Measurements from ENCODE around the gene VIPR2.
"Not testable (repeated sequence)": the region's sequence is repeated elsewhere in the genome, so short reads cannot be mapped to it uniquely, and the experiment has no call there.

The VIPR2 gene

DNA sequence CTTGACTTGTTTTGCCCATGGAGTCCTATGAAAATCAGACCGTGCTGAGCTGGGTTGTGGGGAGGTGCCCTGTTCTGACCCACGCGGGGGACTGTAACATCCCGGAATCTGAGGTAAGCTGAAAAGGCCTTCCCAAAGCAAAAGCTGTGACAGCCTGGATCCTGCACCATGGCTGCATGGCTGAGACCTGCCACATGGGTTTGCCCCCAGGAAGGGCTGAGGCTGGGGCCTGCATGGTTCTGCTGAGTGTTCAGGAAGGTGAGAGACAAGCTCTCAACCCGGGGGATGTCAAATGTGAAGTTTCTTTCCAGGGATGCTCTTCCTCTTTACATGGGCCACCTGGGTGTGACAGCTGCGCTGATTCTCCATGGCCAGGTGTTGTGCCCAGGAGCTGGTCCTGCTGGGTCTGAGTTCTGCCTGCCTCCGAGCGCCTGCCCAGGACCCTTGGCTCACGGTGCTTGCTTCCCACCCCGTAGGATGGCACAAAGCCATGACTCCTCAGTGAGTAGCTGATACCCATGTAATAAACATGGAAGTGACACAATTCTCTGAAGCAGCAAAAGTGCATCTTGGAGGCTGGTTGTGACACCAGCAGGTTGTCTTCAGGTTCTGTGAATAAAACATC, 58.3 kb downstream of the VIPR2 start:
- DNase-seq: no peak

DNA sequence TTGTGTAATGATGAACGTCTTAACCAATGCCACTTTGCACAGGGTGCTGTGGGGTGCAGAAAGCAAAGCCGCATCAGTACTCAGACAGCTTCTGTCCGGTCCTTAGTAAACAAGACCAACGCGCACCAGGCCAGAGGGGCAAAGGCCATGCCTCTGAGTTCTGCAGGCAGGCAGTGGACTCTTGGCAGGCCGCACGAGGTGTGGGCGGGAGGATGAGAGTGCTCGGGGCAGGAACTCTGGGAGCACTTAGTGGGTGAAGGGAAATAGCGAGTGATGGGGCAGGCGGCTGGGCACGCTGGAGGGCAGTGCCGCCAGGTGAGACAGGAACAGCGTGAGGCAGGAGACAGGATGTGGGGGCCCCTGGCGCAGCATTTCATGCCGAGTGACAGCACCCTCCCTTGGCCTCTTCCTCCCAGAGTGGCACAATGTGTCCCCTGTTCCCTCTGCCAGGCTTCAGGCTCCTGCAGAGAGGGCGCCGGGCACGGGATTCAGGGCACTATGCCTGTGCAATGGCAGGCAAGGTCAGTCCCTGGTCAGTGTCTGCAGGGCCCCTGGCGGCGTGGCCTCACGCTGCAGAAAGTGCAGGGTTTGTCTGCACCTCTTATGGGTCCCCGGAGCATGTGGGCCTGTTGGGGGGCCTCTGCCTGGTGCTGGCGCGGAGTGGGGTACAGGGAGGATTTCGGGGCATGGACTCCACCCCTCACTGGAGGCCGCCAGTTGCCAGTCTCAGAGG, 60.4 kb downstream of the VIPR2 start:
- DNase-seq: no peak

DNA sequence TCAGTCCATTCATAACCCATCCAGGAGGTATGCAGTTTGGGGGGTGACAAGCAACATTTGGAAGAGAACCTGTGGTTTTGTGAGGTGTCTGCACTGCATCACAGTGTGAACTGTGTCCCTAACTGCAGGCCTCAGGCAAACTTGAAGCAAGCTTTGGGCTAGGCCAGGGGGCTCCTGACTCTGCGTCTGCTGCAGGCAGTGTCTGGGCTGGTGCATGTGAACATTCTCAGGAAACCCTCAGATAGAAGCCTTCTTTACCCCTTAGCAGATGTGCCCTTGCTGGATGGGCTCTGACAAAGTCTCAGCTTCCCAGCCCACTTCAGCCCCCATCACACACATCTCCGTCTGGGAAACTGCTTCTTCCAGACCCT, 61.0 kb downstream of the VIPR2 start:
- no peak for DNase-seq

DNA sequence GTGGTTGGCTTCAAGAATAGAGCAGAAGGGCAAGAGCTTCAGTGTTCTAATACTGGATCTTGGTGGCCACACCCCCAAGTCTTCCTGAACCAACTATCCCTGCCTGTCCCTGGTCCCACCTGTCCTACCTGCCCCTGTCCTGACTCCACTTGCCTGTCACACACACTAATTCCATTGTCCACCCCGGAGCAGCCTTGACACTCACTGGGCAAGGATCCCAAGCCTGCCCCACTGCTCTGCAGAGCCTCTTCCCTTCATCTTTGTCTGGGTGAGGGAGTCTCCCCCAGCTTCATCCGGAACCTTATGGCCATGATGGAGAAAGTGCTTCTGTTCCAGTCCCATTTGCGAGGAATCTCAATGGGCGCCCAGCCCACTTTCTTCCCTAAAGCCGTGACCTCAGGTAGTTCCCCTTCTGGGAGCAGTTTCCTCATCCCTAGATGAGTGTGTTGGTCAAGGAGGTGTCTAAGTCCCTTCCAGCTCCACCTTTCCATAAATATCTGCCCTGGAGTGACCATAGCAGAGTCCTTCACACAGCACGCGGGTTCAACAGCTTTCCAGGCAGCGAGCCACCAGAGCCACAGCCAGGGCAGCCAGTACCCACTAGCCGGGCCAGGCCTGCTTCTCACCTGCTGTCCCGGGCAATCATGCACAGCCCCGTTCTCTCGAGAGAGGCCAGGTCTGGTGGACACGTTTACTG, 61.5 kb downstream of the VIPR2 start:
- no peak for DNase-seq

DNA sequence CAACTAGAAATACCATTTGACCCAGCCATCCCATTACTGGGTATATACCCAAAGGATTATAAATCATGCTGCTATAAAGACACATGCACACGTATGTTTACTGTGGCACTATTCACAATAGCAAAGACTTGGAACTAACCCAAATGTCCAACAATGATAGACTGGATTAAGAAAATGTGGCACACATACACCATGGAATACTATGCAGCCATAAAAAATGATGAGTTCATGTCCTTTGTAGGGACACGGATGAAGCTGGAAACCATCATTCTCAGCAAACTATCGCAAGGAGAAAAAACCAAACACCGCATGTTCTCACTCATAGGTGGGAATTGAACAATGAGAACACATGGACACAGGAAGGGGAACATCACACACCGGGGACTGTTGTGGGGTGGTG, 62.6 kb downstream of the VIPR2 start:
- not testable (repeated sequence) for DNase-seq

DNA sequence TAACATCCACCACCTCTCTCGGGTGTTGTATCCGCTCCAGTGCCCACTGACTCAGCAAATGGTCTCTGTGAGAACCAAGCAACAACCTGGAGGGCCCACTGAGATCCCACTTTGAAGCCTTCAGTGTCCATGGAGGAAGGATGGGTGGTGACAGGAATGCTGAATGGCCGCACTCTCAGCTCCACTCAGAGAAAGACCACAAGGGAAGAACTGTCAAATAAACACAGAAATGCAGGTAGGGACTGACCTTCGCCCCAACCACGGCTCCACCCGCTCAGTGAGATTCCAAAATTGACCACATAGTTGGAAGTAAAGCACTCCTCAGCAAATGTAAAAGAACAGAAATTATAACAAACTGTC, 65.8 kb downstream of the VIPR2 start:
- DNase-seq: no peak

DNA sequence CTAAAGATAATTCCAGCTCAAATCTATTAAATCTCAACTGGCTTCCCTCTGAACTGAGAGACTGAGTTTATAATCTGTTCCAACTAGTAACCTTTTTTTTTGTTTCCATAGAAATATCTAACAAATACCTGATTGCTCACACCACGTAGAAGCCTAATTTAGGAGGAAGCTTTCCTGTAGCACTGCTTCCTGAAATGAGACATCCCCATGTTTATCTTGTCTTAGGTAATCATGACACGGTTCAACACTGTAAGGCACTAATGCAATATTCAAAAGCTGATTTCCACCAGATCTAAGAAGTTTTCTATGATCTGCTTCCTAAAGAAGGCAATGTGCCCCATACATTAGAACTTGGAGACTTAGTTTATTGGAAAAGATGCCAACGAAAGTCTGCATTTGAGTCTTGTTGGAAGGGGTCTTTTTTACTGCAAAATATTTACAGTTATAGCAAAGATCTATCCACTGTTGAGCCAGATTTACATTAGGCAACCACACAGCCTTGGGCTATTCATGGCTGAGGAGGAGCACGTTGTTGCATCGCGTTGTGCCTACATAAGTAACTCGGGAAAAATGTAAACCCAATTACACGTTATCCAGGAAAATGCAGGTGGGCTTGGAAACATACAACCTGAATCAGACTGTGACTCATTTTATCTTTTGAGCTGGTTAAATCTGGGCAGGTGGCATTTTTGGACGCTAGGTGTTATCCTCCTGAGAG, 66.3 kb downstream of the VIPR2 start:
- no peak for DNase-seq

DNA sequence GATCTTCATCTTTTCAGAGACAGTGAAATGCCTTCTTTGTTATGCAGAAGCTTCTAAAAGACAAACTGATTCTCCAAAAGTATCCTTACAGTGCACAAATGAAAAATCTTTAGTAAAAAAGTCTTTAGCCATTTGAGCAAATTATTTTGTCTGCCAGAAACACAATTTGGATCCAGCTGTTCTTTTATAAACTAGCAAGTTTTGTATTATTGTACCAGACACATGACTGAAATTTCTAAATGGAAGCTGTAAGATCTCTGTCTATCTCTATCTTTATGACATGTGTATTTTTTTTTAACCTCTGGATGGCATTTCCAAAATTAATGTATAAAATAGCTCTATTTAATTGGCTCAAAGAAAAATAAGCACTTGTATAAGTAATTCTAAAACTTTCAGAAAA, 68.3 kb downstream of the VIPR2 start:
- DNase-seq: no peak

DNA sequence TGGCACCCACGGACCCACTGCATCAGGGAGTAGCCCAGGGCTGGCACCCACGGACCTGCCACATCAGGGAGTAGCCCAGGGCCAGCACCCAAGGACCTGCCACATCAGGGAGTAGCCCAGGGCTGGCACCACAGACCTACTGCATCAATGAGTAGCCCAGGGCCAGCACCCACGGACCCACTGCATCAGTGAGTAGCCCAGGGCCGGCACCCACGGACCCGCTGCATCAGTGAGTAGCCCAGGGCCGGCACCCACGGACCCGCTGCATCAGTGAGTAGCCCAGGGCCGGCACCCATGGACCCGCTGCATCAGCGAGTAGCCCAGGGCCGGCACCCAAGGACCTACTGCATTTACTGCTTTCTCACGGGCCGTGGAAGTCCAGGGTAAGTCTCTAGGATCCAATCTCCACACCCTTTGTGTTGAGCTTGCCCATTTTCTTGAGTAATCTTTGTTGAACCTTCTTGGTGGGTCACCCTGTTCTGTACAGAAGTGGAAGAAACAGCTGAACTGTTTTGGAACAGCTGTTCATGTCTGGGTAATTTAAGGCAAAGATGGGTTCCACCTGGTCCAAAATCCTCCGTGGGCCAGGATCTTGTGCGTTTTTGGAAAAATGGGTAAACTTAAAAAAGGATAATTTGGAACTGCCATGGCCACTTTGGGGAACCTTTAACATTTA, 69.0 kb downstream of the VIPR2 start:
- DNase-seq: no peak

DNA sequence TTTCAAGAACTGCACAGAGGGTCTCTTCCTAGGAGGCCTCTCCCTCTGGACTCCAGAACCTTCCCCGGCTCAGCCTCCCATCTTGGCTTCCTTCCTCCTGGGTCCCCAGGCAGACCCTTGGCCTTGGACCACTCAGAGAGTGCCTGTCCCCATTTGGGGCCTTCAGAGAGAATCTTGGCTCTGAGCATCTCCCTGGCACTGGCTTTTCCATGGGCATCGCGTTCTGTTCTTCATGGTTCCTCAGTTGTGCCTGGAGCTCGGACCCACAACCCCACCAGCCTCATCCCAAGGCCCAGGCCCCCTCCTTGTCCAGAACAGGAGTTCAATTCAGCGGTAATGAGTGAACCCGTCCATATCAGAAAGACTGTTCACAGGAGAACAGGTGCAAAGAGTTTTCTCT, 73.4 kb downstream of the VIPR2 start:
- no peak for DNase-seq

DNA sequence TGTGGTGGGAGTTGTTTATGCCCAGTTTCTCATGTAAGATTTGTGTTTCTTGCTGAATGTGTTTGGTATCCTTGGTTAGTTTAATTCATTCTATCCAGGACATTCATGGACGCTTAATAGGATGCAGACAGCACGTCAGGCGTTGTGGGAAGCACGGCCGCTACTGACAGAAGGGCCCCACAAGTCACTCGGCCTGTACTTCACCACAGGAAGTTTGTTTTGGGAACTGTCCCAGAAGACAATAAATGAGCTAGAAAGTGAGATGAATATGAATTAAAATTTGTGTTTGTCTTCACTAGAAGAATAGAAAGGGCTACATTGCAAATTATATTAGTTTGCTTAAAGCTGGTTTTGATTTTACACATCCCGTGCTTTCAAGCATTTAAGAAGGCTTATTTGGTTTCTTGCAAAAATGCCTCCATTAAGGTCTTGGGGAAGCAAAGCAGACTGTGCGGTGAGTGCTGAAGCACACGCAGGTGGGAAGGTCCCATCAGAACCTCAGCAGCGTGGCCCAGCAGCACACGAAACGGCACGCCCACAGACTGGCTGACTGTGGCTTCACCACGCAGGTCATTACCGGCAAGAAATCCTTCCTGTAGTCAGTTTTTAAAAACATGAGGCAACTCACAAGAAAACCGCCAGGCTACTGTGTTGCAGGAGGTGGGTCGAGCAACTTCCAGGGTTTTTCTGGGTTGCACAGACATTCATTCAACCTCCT, 74.1 kb downstream of the VIPR2 start:
- no peak for DNase-seq

DNA sequence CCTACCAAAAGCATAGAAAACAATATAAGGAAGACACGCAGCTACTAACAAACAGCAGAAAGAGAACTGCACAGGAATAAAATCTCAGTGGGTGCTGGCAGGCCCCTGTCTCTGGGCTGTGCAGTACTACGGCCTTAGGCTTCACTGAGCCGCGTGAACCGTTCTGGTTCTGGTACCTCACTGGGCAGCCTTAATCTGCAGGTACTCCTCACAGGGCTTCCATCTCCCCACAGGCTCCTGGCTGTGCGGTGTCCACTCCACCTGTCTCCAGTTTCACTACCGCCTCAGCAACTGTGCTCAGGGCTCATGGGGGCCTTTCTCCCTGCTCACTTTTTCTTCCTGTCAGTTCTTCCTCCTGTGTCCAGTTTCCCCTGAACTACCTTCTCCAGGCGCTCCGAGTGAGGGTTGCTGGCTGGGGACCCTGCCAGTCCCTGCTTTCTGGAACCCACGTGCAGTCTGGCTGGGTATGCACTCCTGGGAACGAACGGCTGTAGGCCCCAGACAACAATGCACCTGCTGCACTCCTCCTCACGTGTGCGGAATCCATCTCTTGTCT, 75.7 kb downstream of the VIPR2 start:
- no peak for DNase-seq

DNA sequence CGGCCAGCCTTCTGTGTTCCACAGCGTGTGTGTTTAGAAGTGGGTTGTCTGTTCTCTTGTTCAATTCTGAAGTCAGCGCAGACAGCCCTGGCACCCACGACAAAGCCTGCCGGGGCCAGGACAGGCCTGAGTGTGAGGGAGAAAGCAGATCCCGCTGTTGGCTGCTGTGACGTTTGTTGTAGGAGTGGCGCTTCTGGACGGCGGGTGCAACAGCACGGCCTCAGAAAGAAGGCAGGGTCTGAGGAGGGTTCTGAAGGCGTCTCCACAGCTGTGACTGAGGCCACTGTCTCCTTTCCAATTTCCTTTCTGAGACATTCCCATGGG, 76.2 kb downstream of the VIPR2 start:
- no peak for DNase-seq

DNA sequence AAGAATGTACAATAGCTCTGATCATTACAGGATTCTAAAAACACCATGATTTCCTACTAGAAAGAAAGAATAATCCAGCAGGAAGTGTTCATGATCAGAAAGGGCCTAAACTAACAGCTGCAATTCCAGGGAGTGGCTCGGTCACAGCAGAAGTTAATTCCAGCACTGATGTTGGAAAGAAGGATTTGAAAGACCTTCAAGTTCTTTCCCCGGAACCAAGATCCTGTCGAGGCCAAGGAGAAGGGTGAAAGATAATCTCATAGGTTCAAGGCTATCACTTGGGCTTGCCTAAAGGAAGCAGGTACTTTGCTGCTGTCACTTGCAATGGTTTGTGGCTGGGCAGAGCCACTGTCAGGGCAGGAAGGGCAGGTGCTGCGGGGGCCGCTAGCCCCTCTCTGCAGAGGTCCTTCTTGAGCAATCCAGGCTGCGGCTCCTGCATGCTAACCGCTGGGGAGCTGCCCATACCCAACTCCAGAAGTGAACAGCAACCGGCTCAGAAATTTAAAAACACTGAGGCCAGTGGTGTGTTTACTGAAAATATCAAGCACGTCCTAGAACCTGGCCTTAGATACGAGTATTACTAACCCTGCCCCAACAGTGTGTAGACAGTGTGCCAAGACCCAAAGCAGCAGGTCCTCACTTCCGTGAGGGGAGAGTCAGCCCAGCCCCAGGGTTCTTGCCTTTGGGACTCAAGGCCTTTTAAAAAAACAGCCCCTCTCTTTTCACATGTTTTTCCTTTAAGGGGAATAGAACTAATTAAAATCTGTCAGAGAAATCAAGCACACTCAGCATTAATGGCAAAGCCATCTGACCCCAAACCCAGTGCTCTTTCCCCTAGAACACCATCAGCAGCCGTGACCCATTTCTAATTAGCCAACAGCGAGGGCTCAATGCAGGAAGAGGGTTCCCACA, 76.8 kb downstream of the VIPR2 start:
- DNase-seq: no peak

DNA sequence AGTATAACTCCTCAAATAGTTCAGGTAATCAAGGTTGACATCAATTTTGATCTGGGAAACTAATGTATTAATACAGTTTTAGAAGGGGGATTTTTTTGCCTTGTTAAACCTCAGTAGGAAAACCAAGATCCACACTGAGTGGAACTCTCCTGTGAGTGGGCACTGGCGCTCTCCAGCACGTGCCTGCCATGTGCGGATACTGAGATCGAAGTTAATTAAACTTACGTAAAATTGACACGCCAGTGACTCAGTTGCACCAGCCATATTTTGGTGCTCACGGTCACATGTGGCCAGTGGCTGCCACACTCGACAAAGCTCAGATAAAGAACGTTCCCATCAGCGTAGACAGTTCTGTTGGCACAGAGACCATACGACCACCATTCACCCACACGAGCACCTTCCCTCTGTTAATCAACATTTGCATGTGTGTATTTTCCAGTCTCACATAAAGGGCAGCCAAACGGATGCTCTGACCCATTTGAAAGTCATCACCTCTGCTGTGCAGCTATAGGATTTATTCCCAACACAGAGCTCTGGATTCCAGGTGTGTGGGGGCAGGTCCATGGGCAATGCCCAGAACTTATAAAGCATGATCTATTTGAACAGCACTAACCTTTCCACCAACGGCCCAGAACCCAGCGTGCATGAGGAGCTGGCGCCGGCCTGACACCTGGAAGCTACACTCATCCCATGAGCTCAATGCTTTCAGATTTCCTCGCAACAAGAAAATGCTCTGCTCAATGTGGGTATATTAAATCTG, 77.7 kb downstream of the VIPR2 start:
- DNase-seq: no peak

DNA sequence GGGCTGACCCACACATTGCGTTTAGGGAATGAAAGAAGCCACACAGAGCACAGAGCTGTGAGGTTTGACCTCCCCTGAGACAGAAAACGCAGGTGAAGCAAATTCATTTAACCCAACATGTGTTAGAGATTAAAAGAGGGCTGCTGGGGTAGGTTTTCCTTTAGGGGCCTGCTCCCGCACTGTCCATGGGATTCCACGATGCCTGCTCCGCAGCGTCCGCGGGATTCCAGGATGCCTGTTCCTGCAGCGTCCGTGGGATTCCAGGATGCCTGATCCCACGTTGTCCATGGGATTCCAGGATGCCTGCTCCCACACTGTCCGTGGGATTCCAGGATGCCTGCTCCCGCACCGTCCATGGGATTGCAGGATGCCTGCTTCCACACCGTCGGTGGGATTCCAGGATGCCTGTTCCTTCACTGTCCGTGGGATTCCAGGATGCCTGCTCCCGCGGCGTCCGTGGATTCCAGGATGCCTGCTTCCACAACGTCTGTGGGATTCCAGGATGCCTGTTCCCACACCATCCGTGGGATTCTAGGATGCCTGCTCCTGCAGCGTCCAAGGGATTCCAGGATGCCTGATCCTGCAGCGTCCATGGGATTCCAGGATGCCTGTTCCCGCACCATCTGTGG, 78.7 kb downstream of the VIPR2 start:
- DNase-seq: no peak

DNA sequence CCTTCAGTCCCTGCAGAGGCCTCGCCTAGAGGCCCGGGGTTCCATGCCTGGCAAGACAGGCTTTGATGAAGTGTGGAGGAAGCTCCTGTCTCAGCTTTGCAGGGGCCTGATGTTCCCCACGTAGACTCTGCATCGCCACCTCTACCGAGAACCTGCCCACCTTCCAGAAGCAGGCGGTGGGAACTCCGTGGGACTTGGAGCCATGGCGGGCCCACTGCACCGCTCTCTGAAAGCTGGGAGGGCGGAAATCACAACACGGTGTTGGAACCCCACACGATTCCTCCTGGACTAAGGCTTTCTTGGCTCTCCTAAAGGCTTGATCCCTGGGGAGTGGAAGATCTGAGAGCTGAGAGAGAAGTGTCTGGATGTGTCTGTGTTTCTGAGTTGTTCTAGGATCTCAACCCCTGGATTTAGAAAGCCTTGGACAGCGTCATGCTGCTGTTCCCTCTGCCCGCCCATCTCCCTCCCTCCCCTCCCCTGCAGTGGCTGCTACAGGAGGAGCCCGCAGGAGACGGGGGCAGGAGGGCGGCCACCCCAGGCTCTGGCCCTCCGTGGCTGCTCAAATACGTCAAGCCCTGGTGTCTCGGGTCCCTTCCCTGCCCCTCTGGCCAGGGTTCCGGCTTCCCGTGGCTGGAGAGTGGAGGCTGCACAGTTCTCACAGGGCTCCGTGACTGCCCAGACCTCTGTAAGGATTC, 79.7 kb downstream of the VIPR2 start:
- no peak for DNase-seq

DNA sequence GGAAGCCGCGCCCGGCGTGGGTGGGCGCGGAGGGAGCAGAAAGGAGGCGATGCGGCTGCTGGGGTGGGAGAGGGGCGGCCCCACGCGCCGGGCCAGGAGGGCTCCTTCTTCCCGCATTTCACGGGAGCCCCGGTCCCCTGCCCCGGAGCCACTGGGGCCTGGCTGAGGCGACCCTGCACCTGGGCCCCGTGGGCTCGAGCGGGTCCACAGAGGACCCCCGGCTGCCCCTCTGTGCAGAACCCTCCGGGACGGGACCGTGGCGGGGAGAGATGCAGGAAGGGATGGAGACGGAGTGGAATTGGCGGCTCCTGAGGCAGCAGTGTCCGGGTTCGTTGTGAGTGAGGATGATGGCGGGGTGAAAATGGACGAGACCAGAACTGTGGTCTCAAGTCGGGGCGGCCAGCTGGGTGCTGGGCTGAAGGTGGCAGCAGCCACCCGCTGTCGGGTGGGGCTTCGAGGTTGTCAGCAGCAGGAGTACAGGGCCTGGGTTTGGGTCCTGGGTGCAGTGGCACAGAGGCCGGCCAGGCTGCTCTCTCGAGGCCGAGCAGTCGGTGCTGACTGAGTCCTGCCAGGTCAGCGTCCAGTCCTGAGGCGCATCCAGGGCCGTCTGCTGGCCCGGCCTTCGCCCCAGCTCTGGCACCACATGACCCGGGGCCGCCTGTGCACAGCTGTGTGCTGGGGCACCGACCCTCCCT, 80.4 kb downstream of the VIPR2 start:
- DNase-seq: no peak

All from T1000 (cell line).